Vagina (tissue), 2 donors: ENCODE data around the gene ZSWIM6. TPM values are rescaled to one million over a fixed set of nuclear protein-coding genes. Genes with fewer than 3 reads are reported as not detected.
"Not testable (repeated sequence)": the region's sequence is repeated elsewhere in the genome, so short reads cannot be mapped to it uniquely, and the experiment has no call there.

Source experiments
- DNase-seq, 2 donors: peaks; one replicate each; pipeline ENCODE4 v3.0.0-alpha.2; 2017; ENCODE audit errors: extremely low spot score in 2 of 2
- H3K27ac ChIP-seq: fragments of 200-600 bp; sonication (generic); one replicate; pipeline ENCODE4 v1.5.1; 2019
- H3K27me3 ChIP-seq: fragments of 200-600 bp; sonication (generic); one replicate; pipeline ENCODE4 v1.5.1; 2019
- H3K36me3 ChIP-seq, 2 donors: fragments of 200-600 bp; sonication (generic); one replicate each; pipeline ENCODE4 v1.5.1; 2017 to 2019
- H3K4me1 ChIP-seq: fragments of 200-600 bp; sonication (generic); one replicate; pipeline ENCODE4 v1.5.1; 2019
- H3K4me3 ChIP-seq, 2 donors: fragments of 200-600 bp; sonication (generic); 1 replicate in 1 of 2; 2 replicates in 1 of 2; pipeline ENCODE4 v1.5.1; 2016 to 2019
- H3K9me3 ChIP-seq: fragments of 200-600 bp; sonication (generic); one replicate; pipeline ENCODE4 v1.5.1; 2019
- POLR2A ChIP-seq, 2 donors: fragments of 450-650 bp; IDR thresholded peaks; one replicate each; pipeline ENCODE4 v1.6.1; 2017; ENCODE audit warnings: antibody characterized with exemption in 2 of 2, mild to moderate bottlenecking in 2 of 2, moderate library complexity in 2 of 2
- POLR2AphosphoS5 ChIP-seq, 2 donors: sonication (generic); formaldehyde crosslinking; IDR thresholded peaks; one replicate each; pipeline ENCODE4 v1.9.0; 2017; ENCODE audit warnings: antibody characterized with exemption in 2 of 2, mild to moderate bottlenecking in 2 of 2, low read depth in 1 of 2; ENCODE audit not compliant: insufficient read depth in 1 of 2
- intact Hi-C: fragments of 100-400 bp; cut with DNase I; formaldehyde crosslinking; loops from one replicate; pipeline ENCODE4 v1.15.1; 2023
- total RNA-seq: library from RNA; depleted of rRNA; stranded (reverse); fragments of >200 nt; gene quantifications from one replicate; pipeline ENCODE4 v1.2.3, GENCODE V29; 2016
- TF ChIP-seq, protein P1 (sequence below), 3 experiments: fragments of 450-650 bp in 2 of 3; fragments of 200-600 bp in 1 of 3; sonication (generic) in 1 of 3; IDR thresholded peaks; one replicate each; pipeline ENCODE4 v1.5.1; 2017 to 2019; ENCODE audit warnings: antibody characterized with exemption in 3 of 3, mild to moderate bottlenecking in 2 of 3, moderate library complexity in 2 of 3

The ZSWIM6 gene
- total RNA-seq, 1 donor from 2014 or later: 16.7 TPM

- intact Hi-C loops: loop anchor here (5.0 kb wide), 1 partner anchor 76 kb away; the partner anchor contains the start of gene ZSWIM6
- Histone ChIP-seq H3K27me3 (no peaks in the 10 kb centered on the region), H3K4me1 (peaks cover 37% of the 10 kb centered on the region), H3K4me3 (peak overlapping the region in 1 of 2 donors; percentile 21), H3K36me3 (no peaks in the 10 kb centered on the region), H3K9me3 (no peaks in the 10 kb centered on the region), H3K27ac (peak overlapping the region; percentile 62)
- TF ChIP-seq POLR2AphosphoS5 (IDR thresholded peaks at IDR 0.05; ENCODE audit: insufficient read depth in 1 of 2, low read depth in 1 of 2) (peak; percentile 97 to 99), POLR2A (IDR thresholded peaks at IDR 0.05) (no peak)
- peak; percentile 99 for DNase-seq
These were observed 76.6 kb downstream of the ZSWIM6 start for GRCh38 chr5:61408476-61409168.

DNA sequence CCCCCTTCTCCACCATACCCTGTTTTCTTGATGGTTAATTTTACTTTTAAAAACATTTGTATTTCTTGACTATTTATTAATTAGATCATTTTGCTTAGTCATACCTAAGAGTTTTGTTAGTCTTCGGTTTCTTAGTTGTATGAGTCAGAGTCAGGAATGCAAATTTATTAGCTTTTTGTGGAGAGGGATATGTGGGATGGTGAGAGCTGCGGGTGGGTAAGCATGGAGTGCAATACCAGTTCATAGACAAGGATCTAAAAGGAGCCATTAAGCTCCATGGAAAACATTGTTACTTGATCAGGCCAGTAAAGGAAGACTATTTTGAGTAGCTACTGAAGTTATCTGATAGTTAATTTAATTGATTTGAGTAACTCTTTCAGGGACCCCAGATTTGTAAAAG, 77.5 kb downstream of the ZSWIM6 start:
- Histone ChIP-seq H3K4me1 (peaks cover 29% of the 10 kb centered on the region), H3K27me3 (no peaks in the 10 kb centered on the region), H3K4me3 (peak overlapping the region in 1 of 2 donors; percentile 21), H3K36me3 (no peaks in the 10 kb centered on the region), H3K9me3 (no peaks in the 10 kb centered on the region), H3K27ac (peak overlapping the region; percentile 62)
- TF ChIP-seq, protein P1, sequence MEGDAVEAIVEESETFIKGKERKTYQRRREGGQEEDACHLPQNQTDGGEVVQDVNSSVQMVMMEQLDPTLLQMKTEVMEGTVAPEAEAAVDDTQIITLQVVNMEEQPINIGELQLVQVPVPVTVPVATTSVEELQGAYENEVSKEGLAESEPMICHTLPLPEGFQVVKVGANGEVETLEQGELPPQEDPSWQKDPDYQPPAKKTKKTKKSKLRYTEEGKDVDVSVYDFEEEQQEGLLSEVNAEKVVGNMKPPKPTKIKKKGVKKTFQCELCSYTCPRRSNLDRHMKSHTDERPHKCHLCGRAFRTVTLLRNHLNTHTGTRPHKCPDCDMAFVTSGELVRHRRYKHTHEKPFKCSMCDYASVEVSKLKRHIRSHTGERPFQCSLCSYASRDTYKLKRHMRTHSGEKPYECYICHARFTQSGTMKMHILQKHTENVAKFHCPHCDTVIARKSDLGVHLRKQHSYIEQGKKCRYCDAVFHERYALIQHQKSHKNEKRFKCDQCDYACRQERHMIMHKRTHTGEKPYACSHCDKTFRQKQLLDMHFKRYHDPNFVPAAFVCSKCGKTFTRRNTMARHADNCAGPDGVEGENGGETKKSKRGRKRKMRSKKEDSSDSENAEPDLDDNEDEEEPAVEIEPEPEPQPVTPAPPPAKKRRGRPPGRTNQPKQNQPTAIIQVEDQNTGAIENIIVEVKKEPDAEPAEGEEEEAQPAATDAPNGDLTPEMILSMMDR (IDR thresholded peaks at IDR 0.05): no peak
- TF ChIP-seq POLR2A (IDR thresholded peaks at IDR 0.05): no peak
- TF ChIP-seq POLR2AphosphoS5 (IDR thresholded peaks at IDR 0.05; ENCODE audit: insufficient read depth in 1 of 2, low read depth in 1 of 2): no peak
- no peak for DNase-seq
- intact Hi-C loops: loop anchor here (5.0 kb wide), 1 partner anchor 77 kb away; the partner anchor contains the start of gene ZSWIM6

DNA sequence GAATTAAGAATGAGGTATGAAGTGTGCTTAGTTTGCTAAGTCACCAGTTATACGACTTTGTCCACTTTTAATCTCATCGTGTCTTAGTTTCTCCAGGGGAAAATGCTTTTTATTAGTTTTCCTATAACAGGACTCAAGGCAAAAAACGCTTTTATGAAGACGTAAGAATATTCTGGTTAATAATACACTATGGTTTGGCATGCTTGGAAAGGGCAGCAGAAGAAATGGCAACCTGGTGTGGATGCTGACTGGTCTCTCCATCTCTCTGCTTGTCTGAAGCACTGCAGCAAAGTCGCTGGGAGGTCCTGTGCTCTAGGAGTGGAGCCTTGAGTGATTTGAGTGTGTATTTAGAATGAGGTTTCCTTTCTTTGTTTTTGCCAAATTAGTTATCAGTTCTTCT, 78.8 kb downstream of the ZSWIM6 start:
- no peak overlapping the region for H3K27ac ChIP-seq
- peaks cover 29% of the 10 kb centered on the region for H3K4me1 ChIP-seq
- intact Hi-C loops: no loop called here

GRCh38 chr5:61412361-61412760, 80.3 kb downstream of the ZSWIM6 start:
- Histone ChIP-seq H3K27me3 (no peaks in the 10 kb centered on the region), H3K4me1 (peaks cover 41% of the 10 kb centered on the region), H3K9me3 (no peaks in the 10 kb centered on the region), H3K4me3 (no peak overlapping the region), H3K27ac (no peak overlapping the region), H3K36me3 (no peaks in the 10 kb centered on the region)
- TF ChIP-seq POLR2A (IDR thresholded peaks at IDR 0.05) (no peak), POLR2AphosphoS5 (IDR thresholded peaks at IDR 0.05; ENCODE audit: insufficient read depth in 1 of 2, low read depth in 1 of 2) (no peak)
- TF ChIP-seq, protein P1 (IDR thresholded peaks at IDR 0.05): no peak
- intact Hi-C loops: no loop called here
- no peak for DNase-seq

More for the DNA sequence above, 78.8 kb downstream of the ZSWIM6 start:
- no peak for TF ChIP-seq POLR2AphosphoS5 (IDR thresholded peaks at IDR 0.05; ENCODE audit: insufficient read depth in 1 of 2, low read depth in 1 of 2)
- TF ChIP-seq, protein P1 (IDR thresholded peaks at IDR 0.05): no peak
- no peak for TF ChIP-seq POLR2A (IDR thresholded peaks at IDR 0.05)
- DNase-seq: no peak
- Histone ChIP-seq H3K9me3 (no peaks in the 10 kb centered on the region), H3K36me3 (no peaks in the 10 kb centered on the region), H3K4me3 (no peak overlapping the region), H3K27me3 (no peaks in the 10 kb centered on the region)

DNA sequence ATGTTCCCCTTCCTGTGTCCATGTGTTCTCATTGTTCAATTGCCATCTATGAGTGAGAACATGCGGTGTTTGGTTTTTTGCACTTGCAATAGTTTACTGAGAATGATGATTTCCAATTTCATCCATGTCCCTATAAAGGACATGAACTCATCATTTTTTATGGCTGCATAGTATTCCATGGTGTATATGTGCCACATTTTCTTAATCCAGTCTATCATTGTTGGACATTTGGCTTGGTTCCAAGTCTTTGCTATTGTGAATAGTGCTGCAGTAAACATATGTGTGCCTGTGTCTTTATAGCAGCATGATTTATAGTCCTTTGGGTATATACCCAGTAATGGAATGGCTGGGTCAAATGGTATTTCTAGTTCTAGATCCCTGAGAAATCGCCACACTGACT, 81.1 kb downstream of the ZSWIM6 start:
- H3K36me3 ChIP-seq, H3K9me3 ChIP-seq, intact Hi-C loops, DNase-seq, H3K27me3 ChIP-seq, H3K27ac ChIP-seq, H3K4me3 ChIP-seq: not testable (repeated sequence)
- H3K4me1 ChIP-seq: peaks cover 34% of the 10 kb centered on the region

- Histone ChIP-seq H3K27ac (no peak overlapping the region), H3K9me3 (no peaks in the 10 kb centered on the region), H3K36me3 (no peaks in the 10 kb centered on the region), H3K4me1 (peaks cover 21% of the 10 kb centered on the region), H3K27me3 (no peaks in the 10 kb centered on the region), H3K4me3 (no peak overlapping the region)
- no peak for TF ChIP-seq POLR2AphosphoS5 (IDR thresholded peaks at IDR 0.05; ENCODE audit: insufficient read depth in 1 of 2, low read depth in 1 of 2)
- no peak for TF ChIP-seq POLR2A (IDR thresholded peaks at IDR 0.05)
- TF ChIP-seq, protein P1 (IDR thresholded peaks at IDR 0.05): no peak
- intact Hi-C loops: no loop called here
- DNase-seq: no peak
These were observed 82.7 kb downstream of the ZSWIM6 start for GRCh38 chr5:61414806-61415205.
